ENCODE measurements around the gene PLAU. TPM values are rescaled to one million over a fixed set of nuclear protein-coding genes. Genes with fewer than 3 reads are reported as not detected.

The PLAU gene
- total and polyA plus RNA-seq, 10 of the 15 experiments (the other 5 are each of a cell fraction or from before 2014, with no cell fraction given) = 2.5 to 20.9 (median 11.5) TPM

GRCh38 chr10:73879296-73880173 lies 31.4 kb upstream of the PLAU start (continued):
- TF ChIP-seq RB1 (IDR thresholded peaks at IDR 0.05; ENCODE audit: borderline replicate concordance) = peak; percentile 95; the same call in 1 of the 2 replicates
- peak; percentile 98 for TF ChIP-seq CREM (IDR thresholded peaks at IDR 0.05; ENCODE audit: low read depth)
- 0 out of 2 replicates have a peak, but pooled peaks have one; percentile 34 for TF ChIP-seq MYB (IDR thresholded peaks at IDR 0.05; ENCODE audit: borderline replicate concordance, low read depth, low read length)
- TF ChIP-seq ESRRA (IDR thresholded peaks at IDR 0.05; ENCODE audit: low read length) = peak; percentile 54
- peak; percentile 95 for TF ChIP-seq ZNF24 (IDR thresholded peaks at IDR 0.05)
- TF ChIP-seq IKZF1 (conservative IDR thresholded peaks at IDR 0.05) = peak; percentile 57; the same call in 1 of the 2 replicates
- TF ChIP-seq CUX1 (IDR thresholded peaks at IDR 0.05; ENCODE audit: insufficient replicate concordance, low read depth, low read length) = no peak
- no peak for TF ChIP-seq BCL11A (IDR thresholded peaks at IDR 0.05; ENCODE audit: low read depth, low read length)
- 0 out of 2 replicates have a peak, but pooled peaks have one; percentile 43 for TF ChIP-seq MTA2 (IDR thresholded peaks at IDR 0.05; ENCODE audit: low read depth)
- peak; percentile 66; the same call in 1 of the 2 replicates for TF ChIP-seq ZSCAN29 (IDR thresholded peaks at IDR 0.05)
- peak; percentile 62 for TF ChIP-seq E2F8 (IDR thresholded peaks at IDR 0.05; ENCODE audit: low read depth, partially characterized antibody)
- 0 out of 2 replicates have a peak, but pooled peaks have one; percentile 26 for TF ChIP-seq RCOR1 (conservative IDR thresholded peaks at IDR 0.05; ENCODE audit: low read depth, low read length)
- TF ChIP-seq FOXK2 (IDR thresholded peaks at IDR 0.05) = no peak
- TF ChIP-seq CTCF (IDR thresholded peaks at IDR 0.05 in 2 of 3, conservative IDR thresholded peaks at IDR 0.05 in 1 of 3; ENCODE audit: control insufficient read depth in 2 of 3, extremely low read depth in 1 of 3, insufficient read depth in 1 of 3, low read depth in 3 of 3, low read length in 3 of 3) = peak; percentile 95 to 99 (median 97)
- TF ChIP-seq PBX3 (IDR thresholded peaks at IDR 0.05; ENCODE audit: insufficient replicate concordance, low read depth, low read length) = peak; percentile 37
- TF ChIP-seq KLF5 (IDR thresholded peaks at IDR 0.05; ENCODE audit: partially characterized antibody) = peak; percentile 36
- TF ChIP-seq TCF3 (IDR thresholded peaks at IDR 0.05; ENCODE audit: borderline replicate concordance, insufficient read depth, low read depth, low read length) = no peak

Data from GM12878 (cell line).